CD8-positive, alpha-beta memory T cell (primary cell): Measurements from ENCODE around the gene PDZK1IP1. TPM values are rescaled to one million over a fixed set of nuclear protein-coding genes. Genes with fewer than 3 reads are reported as not detected.
"Not testable (repeated sequence)": the region's sequence is repeated elsewhere in the genome, so short reads cannot be mapped to it uniquely, and the experiment has no call there.

Experiments used
- CTCF ChIA-PET: fragments of 350-600 bp; sonication (Branson Sonifier 250); formaldehyde crosslinking; loops from one replicate; lab custom pipeline; 2021; ENCODE audit warnings: antibody characterized with exemption; lab: Charles Lee
- POLR2A ChIA-PET: fragments of 350-600 bp; sonication (Branson Sonifier 250); formaldehyde crosslinking; loops from one replicate; lab custom pipeline; 2021; ENCODE audit warnings: antibody characterized with exemption; lab: Charles Lee
- DNase-seq, 5 donors: peaks; one replicate each; pipeline versions ENCODE4 v3.0.0 to v3.0.0-alpha.2; 2020 to 2022; ENCODE audit warnings: mixed read lengths in 1 of 5
- H3K27ac ChIP-seq: one replicate; pipeline ENCODE4 v1.7.0; 2013; ENCODE audit warnings: low read depth, mild to moderate bottlenecking, low read length, moderate library complexity
- H3K27me3 ChIP-seq: 2 replicates; pipeline ENCODE4 v1.7.0; 2013; ENCODE audit warnings: low read length, mild to moderate bottlenecking; ENCODE audit not compliant: insufficient read depth, poor library complexity, severe bottlenecking
- H3K36me3 ChIP-seq: 2 replicates; pipeline ENCODE4 v1.7.0; 2013; ENCODE audit warnings: mild to moderate bottlenecking, low read length, moderate library complexity; ENCODE audit not compliant: insufficient read depth
- H3K4me1 ChIP-seq: 2 replicates; pipeline ENCODE4 v1.7.0; 2013; ENCODE audit warnings: mild to moderate bottlenecking, low read length, moderate library complexity; ENCODE audit not compliant: insufficient read depth
- H3K4me3 ChIP-seq: 2 replicates; pipeline ENCODE4 v1.7.0; 2013; ENCODE audit warnings: mild to moderate bottlenecking, low read length
- H3K9me3 ChIP-seq: 2 replicates; pipeline ENCODE4 v1.7.0; 2013; ENCODE audit warnings: mild to moderate bottlenecking, low read length
- H3K27ac Mint-ChIP-seq, 8 donors: one replicate each; pipeline ENCODE4 v1.8.0; 2020 to 2021; ENCODE audit warnings: mixed read lengths in 8 of 8, mild to moderate bottlenecking in 6 of 8, inconsistent platforms in 3 of 8, moderate library complexity in 3 of 8
- H3K27me3 Mint-ChIP-seq, 2 donors: one replicate each; pipeline ENCODE4 v1.8.0; 2020 to 2021; ENCODE audit warnings: mixed read lengths in 2 of 2, mild to moderate bottlenecking in 1 of 2, moderate library complexity in 1 of 2
- H3K36me3 Mint-ChIP-seq, 3 donors: one replicate each; pipeline ENCODE4 v1.8.0; 2020 to 2021; ENCODE audit warnings: mixed read lengths in 3 of 3, inconsistent platforms in 1 of 3, mild to moderate bottlenecking in 1 of 3
- H3K4me1 Mint-ChIP-seq, 3 donors: one replicate each; pipeline ENCODE4 v1.8.0; 2020 to 2021; ENCODE audit warnings: mixed read lengths in 3 of 3, inconsistent platforms in 1 of 3, mild to moderate bottlenecking in 1 of 3
- H3K4me3 Mint-ChIP-seq, 7 donors: one replicate each; pipeline ENCODE4 v1.8.0; 2020 to 2021; ENCODE audit warnings: mixed read lengths in 7 of 7, mild to moderate bottlenecking in 6 of 7, moderate library complexity in 4 of 7, inconsistent platforms in 2 of 7
- H3K9me3 Mint-ChIP-seq, 5 donors: one replicate each; pipeline ENCODE4 v1.8.0; 2020 to 2022; ENCODE audit warnings: mixed read lengths in 5 of 5, mild to moderate bottlenecking in 3 of 5, moderate library complexity in 2 of 5, inconsistent platforms in 1 of 5
- polyA plus RNA-seq: library from polyadenylated mRNA; unstranded; fragments of 300-500 nt; fragmentation: Illumina TruSeq; gene quantifications from one replicate; pipeline ENCODE4 v1.2.3, GENCODE V29; 2021
- total RNA-seq, 2 experiments: library from RNA; stranded (reverse); gene quantifications; one replicate each; pipeline ENCODE4 v1.2.3, GENCODE V29; 2021

Gene PDZK1IP1
- total and polyA plus RNA-seq, 3 experiments from 2014 or later, result not detected

- Mint-ChIP-seq H3K27ac (no peak overlapping the region), H3K4me3 (no peak overlapping the region), H3K9me3 (peaks cover 0 to 3% (median 0%) of the 10 kb centered on the region in 5 donors), H3K27me3 (peaks cover 28 to 52% of the 10 kb centered on the region in 2 donors), H3K4me1 (no peaks in the 10 kb centered on the region), H3K36me3 (no peaks in the 10 kb centered on the region)
- DNase-seq, result no peak
- CTCF ChIA-PET, result no interaction called here
- POLR2A ChIA-PET, result no interaction called here
- Histone ChIP-seq H3K4me1 (no peaks in the 10 kb centered on the region), H3K4me3 (no peak overlapping the region), H3K27me3 (no peaks in the 10 kb centered on the region), H3K9me3 (no peaks in the 10 kb centered on the region), H3K36me3 (no peaks in the 10 kb centered on the region), H3K27ac (no peak overlapping the region)
Measured at GRCh38 chr1:47164552-47164951, 25.3 kb downstream of the PDZK1IP1 start.

GRCh38 chr1:47161298-47162040, 28.4 kb downstream of the PDZK1IP1 start:
- Histone ChIP-seq H3K4me3 (no peak overlapping the region), H3K4me1 (no peaks in the 10 kb centered on the region), H3K36me3 (no peaks in the 10 kb centered on the region), H3K9me3 (no peaks in the 10 kb centered on the region), H3K27ac (no peak overlapping the region), H3K27me3 (no peaks in the 10 kb centered on the region)
- no peak for DNase-seq
- Mint-ChIP-seq H3K27ac (no peak overlapping the region), H3K9me3 (peaks cover 0 to 5% (median 3%) of the 10 kb centered on the region in 5 donors), H3K4me1 (no peaks in the 10 kb centered on the region), H3K27me3 (peaks cover 14 to 47% of the 10 kb centered on the region in 2 donors), H3K36me3 (no peaks in the 10 kb centered on the region), H3K4me3 (peak overlapping the region in 1 of 7 donors; percentile 46)
- ChIA-PET POLR2A (no interaction called here), CTCF (no interaction called here)

GRCh38 chr1:47160716-47161115, 29.1 kb downstream of the PDZK1IP1 start:
- no peak overlapping the region for H3K27ac Mint-ChIP-seq
- H3K27me3 ChIP-seq, result no peaks in the 10 kb centered on the region

GRCh38 chr1:47157957-47158356, 31.9 kb downstream of the PDZK1IP1 start:
- H3K9me3 ChIP-seq, H3K27ac Mint-ChIP-seq, H3K4me3 Mint-ChIP-seq, H3K36me3 Mint-ChIP-seq, H3K4me1 Mint-ChIP-seq, CTCF ChIA-PET, H3K36me3 ChIP-seq, H3K4me1 ChIP-seq, DNase-seq, H3K27me3 ChIP-seq, H3K27ac ChIP-seq, H3K4me3 ChIP-seq, POLR2A ChIA-PET: not testable (repeated sequence)
- H3K9me3 Mint-ChIP-seq, result peaks cover 5 to 22% (median 12%) of the 10 kb centered on the region in 5 donors
- H3K27me3 Mint-ChIP-seq, result peaks cover 12 to 56% of the 10 kb centered on the region in 2 donors

More at GRCh38 chr1:47160716-47161115, 29.1 kb downstream of the PDZK1IP1 start:
- Mint-ChIP-seq H3K27me3 (peaks cover 11 to 52% of the 10 kb centered on the region in 2 donors), H3K4me1 (no peaks in the 10 kb centered on the region), H3K9me3 (peaks cover 2 to 11% (median 5%) of the 10 kb centered on the region in 5 donors), H3K36me3 (no peaks in the 10 kb centered on the region), H3K4me3 (no peak overlapping the region)
- ChIA-PET CTCF (no interaction called here), POLR2A (no interaction called here)
- H3K4me1 ChIP-seq, result no peaks in the 10 kb centered on the region
- H3K4me3 ChIP-seq, result no peak overlapping the region
- H3K27ac ChIP-seq, result no peak overlapping the region
- DNase-seq, result no peak
- H3K9me3 ChIP-seq, result no peaks in the 10 kb centered on the region
- H3K36me3 ChIP-seq, result no peaks in the 10 kb centered on the region

GRCh38 chr1:47156457-47156856, 33.4 kb downstream of the PDZK1IP1 start:
- H3K4me3 ChIP-seq, H3K4me3 Mint-ChIP-seq, H3K36me3 ChIP-seq, H3K36me3 Mint-ChIP-seq, H3K27ac Mint-ChIP-seq, DNase-seq, H3K4me1 Mint-ChIP-seq, H3K27ac ChIP-seq, CTCF ChIA-PET, H3K4me1 ChIP-seq, POLR2A ChIA-PET, H3K27me3 ChIP-seq, H3K9me3 ChIP-seq: not testable (repeated sequence)
- H3K9me3 Mint-ChIP-seq, result peaks cover 5 to 22% (median 12%) of the 10 kb centered on the region in 5 donors
- H3K27me3 Mint-ChIP-seq, result peaks cover 10 to 59% of the 10 kb centered on the region in 2 donors

- H3K27ac ChIP-seq, H3K36me3 Mint-ChIP-seq, H3K27me3 ChIP-seq, DNase-seq, POLR2A ChIA-PET, H3K9me3 ChIP-seq, H3K27ac Mint-ChIP-seq, H3K4me1 Mint-ChIP-seq, CTCF ChIA-PET, H3K36me3 ChIP-seq, H3K4me3 Mint-ChIP-seq, H3K4me1 ChIP-seq, H3K4me3 ChIP-seq, H3K9me3 Mint-ChIP-seq: not testable (repeated sequence)
- H3K27me3 Mint-ChIP-seq, result peaks cover 27 to 54% of the 10 kb centered on the region in 2 donors
Measured at GRCh38 chr1:47149162-47149561, 40.7 kb downstream of the PDZK1IP1 start.

- Histone ChIP-seq H3K27me3 (no peaks in the 10 kb centered on the region), H3K36me3 (no peaks in the 10 kb centered on the region), H3K4me1 (no peaks in the 10 kb centered on the region), H3K27ac (no peak overlapping the region), H3K4me3 (no peak overlapping the region), H3K9me3 (no peaks in the 10 kb centered on the region)
- no peak for DNase-seq
- no peak overlapping the region for H3K4me3 Mint-ChIP-seq
- POLR2A ChIA-PET, result no interaction called here
- H3K27me3 Mint-ChIP-seq, result peaks cover 22 to 44% of the 10 kb centered on the region in 2 donors
- no peaks in the 10 kb centered on the region for H3K9me3 Mint-ChIP-seq
- peaks cover 0 to 2% (median 0%) of the 10 kb centered on the region in 3 donors for H3K36me3 Mint-ChIP-seq
- no peaks in the 10 kb centered on the region for H3K4me1 Mint-ChIP-seq
- H3K27ac Mint-ChIP-seq, result no peak overlapping the region
- CTCF ChIA-PET, result no interaction called here
Measured at GRCh38 chr1:47147047-47147785, 42.6 kb downstream of the PDZK1IP1 start.

- peaks cover 22 to 44% of the 10 kb centered on the region in 2 donors for H3K27me3 Mint-ChIP-seq
- H3K27ac Mint-ChIP-seq, H3K4me1 ChIP-seq, H3K4me1 Mint-ChIP-seq, H3K4me3 Mint-ChIP-seq, H3K36me3 Mint-ChIP-seq, H3K36me3 ChIP-seq, H3K27me3 ChIP-seq, H3K9me3 ChIP-seq, H3K27ac ChIP-seq, DNase-seq, CTCF ChIA-PET, H3K9me3 Mint-ChIP-seq, H3K4me3 ChIP-seq, POLR2A ChIA-PET: not testable (repeated sequence)
Measured at GRCh38 chr1:47146495-47146894, 43.3 kb downstream of the PDZK1IP1 start.
